HG03175 (cell line): ENCODE results near the gene RAI1.

ENCODE experiments used
- ATAC-seq: cut with Tn5 transposase; IDR thresholded peaks from one replicate; pipeline ENCODE4 v1.9.1; 2021; ENCODE audit warnings: mild to moderate bottlenecking, moderate library complexity; ENCODE audit not compliant: unreplicated experiment

Gene RAI1

GRCh38 chr17:17824783-17825614, 143.7 kb downstream of the RAI1 start:
- ATAC-seq, result no peak

GRCh38 chr17:17826342-17826713, 145.1 kb downstream of the RAI1 start:
- ATAC-seq, result no peak

DNA sequence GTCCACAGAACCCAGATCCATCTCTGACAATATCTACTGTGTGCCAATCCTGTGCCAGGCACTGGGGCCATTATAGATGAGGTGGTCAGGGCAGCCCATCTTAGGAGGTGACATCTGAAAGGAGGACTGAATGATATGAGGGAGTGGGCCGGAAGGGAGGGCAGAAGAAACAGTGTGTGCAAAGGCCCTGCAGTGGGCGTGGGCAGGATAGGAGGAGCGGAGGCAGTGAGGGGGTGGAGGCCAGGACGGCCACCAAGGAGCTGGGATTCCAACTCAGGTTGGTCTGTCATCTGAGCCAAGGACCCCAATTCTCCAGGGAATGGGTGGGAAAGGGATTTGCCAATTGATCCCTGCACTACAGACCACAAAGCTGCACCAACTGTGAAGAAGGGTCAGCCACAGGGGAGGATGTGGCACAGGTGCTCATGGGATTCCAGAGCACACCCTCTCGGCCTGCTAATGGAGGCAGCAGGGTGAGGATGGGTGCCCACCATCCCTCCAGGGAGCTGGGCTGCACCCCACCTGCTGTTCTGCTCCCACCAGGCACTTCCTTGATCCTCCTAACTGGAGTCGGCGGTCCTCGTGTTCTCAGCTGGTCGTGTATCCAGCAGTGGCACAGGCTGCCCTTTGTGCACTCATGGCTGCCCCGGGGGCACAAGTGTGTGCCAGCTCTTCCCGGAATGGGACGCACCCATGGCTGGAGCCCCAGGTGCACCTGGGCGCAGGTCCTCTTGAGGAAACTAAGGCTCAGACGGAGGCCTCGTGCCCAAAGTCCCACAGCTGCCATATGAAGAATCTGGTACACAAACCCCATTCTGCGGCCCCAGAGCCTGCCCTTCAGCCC, 145.9 kb downstream of the RAI1 start:
- ATAC-seq, result no peak

GRCh38 chr17:17827826-17828621, 146.8 kb downstream of the RAI1 start:
- no peak for ATAC-seq

DNA sequence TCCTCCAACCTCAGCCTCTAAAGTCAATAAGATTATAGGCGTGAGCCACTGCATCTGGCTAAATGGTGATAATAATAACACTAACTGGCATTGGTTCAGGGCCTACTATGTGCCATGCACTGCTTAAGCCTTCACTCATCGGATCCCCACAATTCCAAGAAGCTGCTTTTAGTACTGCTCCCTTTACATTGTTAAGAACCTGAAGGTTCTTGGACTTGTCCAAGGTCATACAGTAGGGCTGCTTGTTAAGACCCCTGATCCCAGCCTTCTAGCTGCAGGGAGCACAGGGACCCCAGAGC, 149.0 kb downstream of the RAI1 start:
- ATAC-seq, result no peak

DNA sequence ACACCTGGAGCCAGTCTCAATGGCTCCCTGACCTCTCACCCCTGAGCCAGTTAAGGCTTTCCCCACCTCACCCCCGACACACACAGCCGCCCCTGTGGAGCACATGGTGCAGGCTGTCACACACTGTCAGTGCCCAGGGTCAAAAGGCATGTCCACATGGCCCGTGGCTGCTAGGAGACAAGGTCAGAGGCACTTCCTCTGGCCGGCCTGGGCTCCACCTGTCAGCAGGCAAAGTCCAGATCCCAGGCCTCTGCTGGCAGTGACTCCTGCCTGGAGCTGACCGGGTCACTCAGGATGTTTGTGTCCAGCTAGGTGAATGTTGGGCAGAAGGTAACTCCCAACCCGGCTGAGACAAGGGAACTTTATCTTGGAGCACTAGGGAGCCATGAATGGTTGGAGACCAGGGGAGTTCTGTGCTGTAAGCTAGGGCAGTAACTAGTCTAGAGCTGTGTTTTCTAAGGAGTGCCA, 149.5 kb downstream of the RAI1 start:
- ATAC-seq, result no peak

DNA sequence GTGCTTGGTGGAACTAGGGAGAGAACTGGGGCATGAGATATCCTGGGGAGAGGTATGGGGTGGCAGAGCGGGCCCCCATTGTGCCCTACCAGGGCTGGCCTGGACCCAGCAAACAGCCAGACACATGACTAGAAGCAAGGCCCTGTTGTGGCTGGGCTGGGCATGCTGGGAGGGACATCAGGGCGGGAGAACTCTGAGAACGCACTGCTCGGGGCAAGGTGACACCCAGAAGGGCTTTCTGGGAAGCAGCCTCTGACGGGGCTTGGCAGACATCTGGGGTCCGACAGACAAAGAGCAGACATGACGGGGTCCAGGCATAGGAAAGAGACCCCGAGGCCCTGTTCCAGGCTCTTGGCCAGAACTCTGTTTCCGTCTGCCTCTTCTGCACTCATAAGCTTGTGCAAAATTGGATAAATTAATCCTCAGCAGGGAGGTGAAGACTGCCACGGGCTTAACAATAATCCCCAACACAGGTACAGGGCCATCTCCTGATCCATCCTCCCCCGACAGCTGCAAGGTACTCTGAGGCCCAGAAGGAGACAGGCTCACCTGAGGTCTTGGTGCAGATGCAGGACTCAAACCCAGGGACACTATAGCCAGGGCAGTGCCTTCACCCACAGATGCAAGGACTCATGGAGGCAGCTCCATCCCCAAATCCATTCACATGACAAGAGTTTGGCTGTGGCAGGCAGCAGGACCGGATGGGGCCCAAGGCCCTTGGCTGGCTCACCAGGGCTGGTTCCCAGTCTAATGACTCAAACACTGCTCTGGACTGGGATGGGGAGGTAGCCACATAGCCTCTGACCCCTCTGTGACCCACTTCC, 150.2 kb downstream of the RAI1 start:
- ATAC-seq, result no peak

GRCh38 chr17:17832032-17832363, 150.7 kb downstream of the RAI1 start:
- ATAC-seq, result no peak

GRCh38 chr17:17833658-17834357, 152.6 kb downstream of the RAI1 start:
- no peak for ATAC-seq

DNA sequence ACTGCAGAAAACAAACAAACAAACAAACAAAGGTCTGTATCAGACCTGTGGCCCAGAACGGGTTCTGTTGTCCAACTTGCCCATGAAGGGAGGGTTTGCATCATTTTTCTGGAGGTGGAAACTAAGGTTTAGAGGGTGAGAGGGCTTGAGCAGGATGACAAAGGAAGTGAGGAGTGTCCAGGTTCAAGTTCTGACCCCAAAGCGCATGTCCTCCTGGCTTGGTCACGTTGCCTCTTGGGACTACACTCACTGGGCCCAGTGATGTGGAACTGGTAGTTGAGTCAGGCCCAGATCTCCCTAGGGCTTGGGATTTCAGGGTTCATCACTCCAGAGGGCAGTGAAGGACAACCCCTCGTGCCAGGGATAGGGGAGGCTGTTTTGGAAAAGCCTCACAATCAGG, 153.7 kb downstream of the RAI1 start:
- no peak for ATAC-seq

GRCh38 chr17:17835415-17836249, 154.4 kb downstream of the RAI1 start:
- no peak for ATAC-seq

DNA sequence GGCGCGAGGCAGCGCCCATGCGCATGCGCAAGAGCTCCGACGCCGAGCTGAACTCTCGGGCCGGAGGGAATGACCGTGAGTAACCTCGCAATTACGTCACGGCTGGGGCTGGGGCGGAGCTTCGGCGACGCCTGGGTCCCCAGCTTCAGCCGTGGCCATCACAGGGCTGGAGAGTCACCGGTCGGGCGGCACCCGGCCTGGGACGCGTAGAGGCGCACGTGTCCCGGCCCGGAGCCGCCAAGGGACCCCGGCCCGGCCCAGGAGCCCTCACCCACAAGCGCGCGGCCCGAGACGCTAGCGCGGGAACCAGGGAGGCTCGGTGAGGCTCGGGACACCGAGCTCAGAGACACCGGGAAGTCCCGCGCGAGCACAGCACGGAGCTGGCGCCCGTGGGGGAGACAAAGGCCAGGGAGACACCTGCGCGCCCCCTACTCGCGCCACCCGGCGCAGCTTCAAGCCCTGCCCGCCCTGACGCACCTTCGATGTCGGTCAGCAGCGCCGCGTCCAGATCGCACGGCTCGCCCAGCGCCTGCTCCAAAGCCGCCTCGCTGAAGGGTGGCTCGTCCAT, 155.1 kb downstream of the RAI1 start:
- ATAC-seq, result peak; percentile 66

GRCh38 chr17:17836818-17837379, 155.6 kb downstream of the RAI1 start, which contains the start of gene SREBF1:
Gene SREBF1, minus strand, starts transcription at chr17:17836986. Its CDS starts 169 bp downstream, at chr17:17836817.
- ATAC-seq, result peak; percentile 31

DNA sequence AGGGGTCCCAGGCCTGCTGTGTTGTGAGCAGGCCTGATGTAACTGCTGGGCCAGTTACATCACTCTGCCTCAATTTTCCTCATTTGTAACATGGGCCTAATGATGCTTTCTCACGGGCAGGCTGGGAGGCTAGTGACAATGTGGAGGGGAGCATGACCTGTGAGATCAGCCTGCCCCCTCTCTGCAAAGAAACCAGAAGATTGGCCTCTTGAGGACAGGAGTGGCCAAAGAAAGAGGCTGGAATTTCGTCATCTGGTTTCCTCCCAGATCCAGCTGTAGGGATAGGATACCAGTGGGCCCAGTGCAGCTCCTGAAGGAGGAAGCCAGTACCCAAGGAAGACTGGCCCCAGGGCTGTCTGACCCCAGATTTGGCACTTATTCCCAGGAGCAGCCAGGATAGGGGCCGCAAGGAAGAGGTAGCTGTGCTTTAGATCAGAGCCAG, 156.1 kb downstream of the RAI1 start:
- no peak for ATAC-seq

DNA sequence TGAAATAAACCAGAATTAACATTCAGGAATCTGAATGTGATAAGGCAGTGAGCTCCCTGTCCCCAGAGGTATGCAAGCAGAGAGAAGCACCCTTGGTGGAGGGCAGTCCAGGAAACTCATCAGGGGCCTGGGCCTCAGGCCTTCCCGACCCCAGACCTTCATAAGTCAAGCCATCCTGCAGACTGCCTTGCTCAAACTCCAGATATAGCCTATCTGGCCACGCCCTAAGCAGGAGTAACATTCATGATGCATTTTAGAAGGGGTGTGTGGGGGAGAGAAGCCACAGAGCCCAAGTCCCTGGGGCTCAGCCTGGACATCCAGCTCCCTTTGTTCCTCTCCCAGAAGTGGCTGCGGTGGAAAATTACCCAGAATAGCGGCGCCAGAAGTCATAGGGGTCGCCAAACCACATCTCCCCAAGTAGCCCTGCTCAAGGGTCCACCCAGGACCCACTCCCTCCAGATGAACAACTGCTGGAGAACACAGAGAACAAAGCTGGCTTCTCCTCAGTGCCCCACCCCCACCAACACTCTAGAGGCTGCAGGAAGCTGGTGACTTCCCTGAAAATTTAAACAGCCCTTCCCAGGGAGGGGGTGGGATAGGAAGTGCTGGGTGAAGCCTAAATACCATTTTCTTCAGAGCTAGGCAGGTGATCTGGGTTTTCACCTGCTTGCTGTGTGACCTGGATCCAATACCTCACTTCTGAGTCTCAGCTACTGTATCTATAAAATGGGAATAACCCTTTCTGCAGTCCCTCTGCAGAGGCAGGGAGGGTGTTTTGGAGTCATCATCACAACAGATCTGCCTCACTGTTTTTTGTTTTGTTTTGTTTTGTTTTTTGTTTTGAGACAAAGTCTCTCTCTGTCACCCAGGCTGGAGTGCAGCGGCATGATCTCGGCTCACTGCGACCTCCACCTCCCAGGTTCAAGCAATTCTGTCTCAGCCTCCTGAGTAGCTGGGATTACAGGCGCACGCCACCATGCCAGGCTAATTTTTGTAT, 157.0 kb downstream of the RAI1 start:
- no peak for ATAC-seq

GRCh38 chr17:17839791-17840707, 158.8 kb downstream of the RAI1 start:
- ATAC-seq, result peak; percentile 64
